Right atrium auricular region (tissue), 2 donors: ENCODE data around the gene CIT. TPM values are rescaled to one million over a fixed set of nuclear protein-coding genes. Genes with fewer than 3 reads are reported as not detected.

Experiments used
- DNase-seq: peaks from one replicate; pipeline ENCODE4 v3.0.0-alpha.2; 2019; ENCODE audit warnings: low spot score
- H3K27ac ChIP-seq, 2 donors: fragments of 200-600 bp; sonication (generic); 1 replicate in 1 of 2; 2 replicates in 1 of 2; pipeline ENCODE4 v1.5.1; 2016 to 2019
- H3K27me3 ChIP-seq, 2 donors: fragments of 200-600 bp; sonication (generic); one replicate each; pipeline versions ENCODE4 v1.5.1 to v1.6.0; 2017 to 2019
- H3K36me3 ChIP-seq: fragments of 200-600 bp; sonication (generic); one replicate; pipeline ENCODE4 v1.5.1; 2016
- H3K4me1 ChIP-seq, 2 donors: fragments of 200-600 bp; sonication (generic); one replicate each; pipeline versions ENCODE4 v1.5.1 to v1.6.0; 2017 to 2019
- H3K4me3 ChIP-seq, 2 donors: fragments of 200-600 bp; sonication (generic); 1 replicate in 1 of 2; 2 replicates in 1 of 2; pipeline ENCODE4 v1.5.1; 2017 to 2019; ENCODE audit warnings: mild to moderate bottlenecking in 1 of 2, moderate library complexity in 1 of 2
- H3K9me3 ChIP-seq, 2 donors: fragments of 200-600 bp; sonication (generic); one replicate each; pipeline ENCODE4 v1.5.1; 2019
- CTCF ChIP-seq, 2 donors: fragments of 200-600 bp; sonication (generic); IDR thresholded peaks; one replicate each; pipeline ENCODE4 v1.5.1; 2019; ENCODE audit warnings: antibody characterized with exemption in 2 of 2
- total RNA-seq, 2 donors: library from RNA; depleted of rRNA; stranded (reverse); fragments of >200 nt; gene quantifications; one replicate each; pipeline ENCODE4 v1.1.0, GENCODE V29; 2016

CIT gene
- 1 to 10 TPM in 1 of 2 donors, under 1 TPM in 1; 0.79 to 1.2 TPM for total RNA-seq

GRCh38 chr12:119876761-119877638, at the start of gene CIT:
Gene CIT (minus strand): TSS chr12:119877320. CDS start chr12:119876168, 1,152 bp downstream.
- TF ChIP-seq CTCF (IDR thresholded peaks at IDR 0.05): no peak
- H3K27me3 ChIP-seq: no peaks in the 10 kb centered on the region
- H3K4me1 ChIP-seq: peaks cover 0 to 9% of the 10 kb centered on the region in 2 donors
- peak; percentile 88 for DNase-seq
- no peaks in the 10 kb centered on the region for H3K9me3 ChIP-seq
- H3K36me3 ChIP-seq: no peaks in the 10 kb centered on the region
- peak within 1 kb of the TSS; percentile 60 to 69 for H3K4me3 ChIP-seq
- H3K27ac ChIP-seq: peak within 1 kb of the TSS in 1 of 2 donors; percentile 37

- Histone ChIP-seq H3K27ac (no peak overlapping the region), H3K27me3 (no peaks in the 10 kb centered on the region)
Measured at GRCh38 chr12:119925269-119925668, 48.1 kb upstream of the CIT start.

GRCh38 chr12:119920064-119920463, 42.9 kb upstream of the CIT start:
- DNase-seq: no peak
- TF ChIP-seq CTCF (IDR thresholded peaks at IDR 0.05): no peak
- Histone ChIP-seq H3K4me3 (no peak overlapping the region), H3K27me3 (no peaks in the 10 kb centered on the region), H3K4me1 (no peaks in the 10 kb centered on the region), H3K36me3 (no peaks in the 10 kb centered on the region), H3K27ac (no peak overlapping the region), H3K9me3 (no peaks in the 10 kb centered on the region)

More at GRCh38 chr12:119925269-119925668, 48.1 kb upstream of the CIT start:
- Histone ChIP-seq H3K4me1 (no peaks in the 10 kb centered on the region), H3K36me3 (no peaks in the 10 kb centered on the region), H3K4me3 (no peak overlapping the region), H3K9me3 (no peaks in the 10 kb centered on the region)
- DNase-seq: no peak
- TF ChIP-seq CTCF (IDR thresholded peaks at IDR 0.05): no peak

- no peak for DNase-seq
- H3K9me3 ChIP-seq: no peaks in the 10 kb centered on the region
- no peak overlapping the region for H3K4me3 ChIP-seq
- H3K4me1 ChIP-seq: no peaks in the 10 kb centered on the region
- no peak for TF ChIP-seq CTCF (IDR thresholded peaks at IDR 0.05)
- no peaks in the 10 kb centered on the region for H3K36me3 ChIP-seq
- H3K27ac ChIP-seq: no peak overlapping the region
- H3K27me3 ChIP-seq: no peaks in the 10 kb centered on the region
Measured at GRCh38 chr12:119915894-119916510, 38.9 kb upstream of the CIT start.

GRCh38 chr12:119914666-119915065, 37.5 kb upstream of the CIT start:
- H3K27me3 ChIP-seq: no peaks in the 10 kb centered on the region
- TF ChIP-seq CTCF (IDR thresholded peaks at IDR 0.05): no peak
- no peaks in the 10 kb centered on the region for H3K9me3 ChIP-seq
- no peak for DNase-seq
- H3K4me1 ChIP-seq: no peaks in the 10 kb centered on the region
- no peak overlapping the region for H3K4me3 ChIP-seq
- H3K36me3 ChIP-seq: no peaks in the 10 kb centered on the region
- no peak overlapping the region for H3K27ac ChIP-seq
